Measurements from ENCODE around the gene KCNMB1. TPM values are rescaled to one million over a fixed set of nuclear protein-coding genes. Genes with fewer than 3 reads are reported as not detected.

The KCNMB1 gene
- total and polyA plus RNA-seq, 8 donors: 0.05 to 0.94 (median 0.30) TPM

DNA sequence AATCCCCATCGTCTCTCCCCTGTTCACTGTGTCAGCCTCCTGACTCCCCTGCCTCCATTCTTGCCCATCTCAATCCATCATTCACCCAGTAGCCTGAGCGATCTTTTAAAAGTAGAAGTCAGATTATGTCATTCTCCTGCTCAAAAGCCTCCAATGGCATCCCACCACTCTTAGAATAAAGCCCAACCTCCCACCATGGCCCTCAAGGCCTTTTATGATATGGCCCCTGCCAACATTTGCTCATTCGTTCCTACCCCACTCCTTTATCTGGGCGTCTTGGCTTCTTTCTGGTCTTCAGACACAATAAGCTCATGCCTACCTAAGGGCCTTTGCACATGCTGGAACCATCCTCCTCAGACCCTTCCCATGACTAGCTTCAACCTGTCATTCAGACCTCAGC is 35.5 kb upstream of the KCNMB1 start:
- FAIRE-seq: no peak
- WGBS, 2 donors: 67 to 84% methylated on average over 4 of the region's 4 CpGs
- intact Hi-C loops (cut with DNase I): loop anchor here in 2 of 3 donors (5.0 to 10.0 kb wide), 3 partner anchors 197 to 322 kb away; no protein-coding TSS in a partner anchor

GRCh38 chr5:170423692-170424091 is 34.5 kb upstream of the KCNMB1 start:
- TF ChIP-seq CTCF (IDR thresholded peaks at IDR 0.05): no peak
- no peaks in the 10 kb centered on the region for H3K4me1 ChIP-seq
- H3K36me3 ChIP-seq: no peaks in the 10 kb centered on the region
- H3K27me3 ChIP-seq: no peaks in the 10 kb centered on the region
- DNase-seq: no peak
- H3K9me3 ChIP-seq: no peaks in the 10 kb centered on the region
- no peak overlapping the region for H3K4me3 ChIP-seq
- 63 to 68% methylated on average over 7 of the region's 7 CpGs for WGBS, 2 donors
- ATAC-seq: no peak
- no peak overlapping the region for H3K27ac ChIP-seq
- intact Hi-C loops (cut with DNase I): loop anchor here in 2 of 3 donors (5.0 to 10.0 kb wide), 3 partner anchors 196 to 321 kb away; no protein-coding TSS in a partner anchor
- no peak for FAIRE-seq

More for the DNA sequence above, 35.5 kb upstream of the KCNMB1 start:
- Histone ChIP-seq H3K4me3 (no peak overlapping the region), H3K4me1 (no peaks in the 10 kb centered on the region), H3K9me3 (no peaks in the 10 kb centered on the region), H3K27me3 (no peaks in the 10 kb centered on the region), H3K36me3 (no peaks in the 10 kb centered on the region), H3K27ac (no peak overlapping the region)
- TF ChIP-seq CTCF (IDR thresholded peaks at IDR 0.05): no peak
- no peak for DNase-seq
- ATAC-seq: no peak

DNA sequence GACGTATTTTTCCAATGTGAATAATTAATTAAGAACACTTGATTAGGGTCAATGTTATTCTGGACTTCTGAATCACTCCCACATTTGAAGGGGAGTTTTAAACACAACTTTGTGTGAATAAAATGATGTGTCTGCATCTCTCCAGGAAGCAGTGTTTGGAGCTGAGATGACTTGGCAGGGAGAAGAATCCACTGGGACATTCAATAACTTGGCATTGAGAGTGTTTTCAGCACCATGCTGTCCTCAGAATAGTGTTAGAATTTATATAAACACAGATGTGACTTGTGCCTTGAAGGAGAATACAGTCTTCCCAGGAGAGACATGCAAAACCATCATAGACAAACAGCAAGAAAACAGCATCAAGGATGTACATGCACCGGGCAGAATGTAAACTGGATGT is 32.7 kb upstream of the KCNMB1 start:
- no peak overlapping the region for H3K27ac ChIP-seq
- H3K4me3 ChIP-seq: no peak overlapping the region
- H3K9me3 ChIP-seq: no peaks in the 10 kb centered on the region
- ATAC-seq (no peak), DNase-seq (no peak), FAIRE-seq (no peak)
- TF ChIP-seq CTCF (IDR thresholded peaks at IDR 0.05): no peak
- H3K36me3 ChIP-seq: no peaks in the 10 kb centered on the region
- intact Hi-C loops (cut with DNase I): loop anchor here in 2 of 3 donors (5.0 to 10.0 kb wide), 3 partner anchors 195 to 320 kb away; no protein-coding TSS in a partner anchor
- no peaks in the 10 kb centered on the region for H3K27me3 ChIP-seq
- WGBS, 2 donors: 38 to 45% methylated on average over 2 of the region's 2 CpGs
- no peaks in the 10 kb centered on the region for H3K4me1 ChIP-seq

DNA sequence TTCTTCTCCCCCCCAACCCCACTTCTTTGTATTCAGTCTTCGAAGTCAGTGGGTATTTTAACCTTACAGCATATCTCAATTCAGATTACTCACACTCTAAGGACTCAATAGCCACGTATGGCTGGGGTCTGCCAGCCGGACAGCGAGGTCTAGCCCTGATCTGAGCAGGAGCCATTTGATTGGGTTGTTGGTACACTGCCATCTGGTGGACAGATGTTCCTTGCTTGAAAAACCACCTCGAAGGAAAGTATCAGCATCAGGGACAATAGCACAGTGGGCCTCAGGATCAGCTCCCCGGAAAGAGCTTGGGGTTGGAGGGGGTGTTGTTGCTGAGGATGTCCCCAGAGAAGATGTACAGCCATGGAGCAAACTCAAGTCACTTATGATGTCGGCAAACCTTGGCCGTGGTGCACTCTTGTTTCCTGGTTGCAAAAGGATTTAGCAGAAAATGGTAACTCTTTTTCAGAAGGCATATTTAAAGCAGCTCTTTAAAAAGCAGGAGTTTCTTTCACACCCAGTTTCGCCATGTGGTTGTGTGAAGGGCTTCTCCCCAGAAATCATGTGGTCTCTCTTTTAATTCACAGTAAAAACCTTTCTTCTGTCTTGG is 31.7 kb upstream of the KCNMB1 start:
- no peak overlapping the region for H3K4me3 ChIP-seq
- no peaks in the 10 kb centered on the region for H3K27me3 ChIP-seq
- no peak for FAIRE-seq
- no peaks in the 10 kb centered on the region for H3K4me1 ChIP-seq
- H3K36me3 ChIP-seq: no peaks in the 10 kb centered on the region
- peak; percentile 53 to 75 (median 64) for TF ChIP-seq CTCF (IDR thresholded peaks at IDR 0.05)
- 15 to 18% methylated on average over 9 of the region's 9 CpGs for WGBS, 2 donors
- no peak overlapping the region for H3K27ac ChIP-seq
- intact Hi-C loops (cut with DNase I): loop anchor here in 2 of 3 donors (5.0 to 10.0 kb wide), 3 partner anchors 194 to 319 kb away; no protein-coding TSS in a partner anchor
- H3K9me3 ChIP-seq: no peaks in the 10 kb centered on the region
- DNase-seq: peak in 3 of 6 donors; percentile 17 to 54 (median 36)
- ATAC-seq: peak; percentile 43 to 85 (median 71)

GRCh38 chr5:170419643-170420042 is 30.5 kb upstream of the KCNMB1 start:
- H3K4me3 ChIP-seq: no peak overlapping the region
- H3K9me3 ChIP-seq: no peaks in the 10 kb centered on the region
- FAIRE-seq: no peak
- no peaks in the 10 kb centered on the region for H3K36me3 ChIP-seq
- no peak for DNase-seq
- WGBS, 2 donors: 67 to 80% methylated on average over 6 of the region's 6 CpGs
- intact Hi-C loops (cut with DNase I): loop anchor here in 2 of 3 donors (5.0 to 10.0 kb wide), 3 partner anchors 192 to 317 kb away; no protein-coding TSS in a partner anchor
- no peak for TF ChIP-seq CTCF (IDR thresholded peaks at IDR 0.05)
- H3K27ac ChIP-seq: no peak overlapping the region
- ATAC-seq: no peak
- no peaks in the 10 kb centered on the region for H3K27me3 ChIP-seq
- no peaks in the 10 kb centered on the region for H3K4me1 ChIP-seq
